ENCODE results near the gene MICAL3. TPM values are rescaled to one million over a fixed set of nuclear protein-coding genes. Genes with fewer than 3 reads are reported as not detected.

The MICAL3 gene
- total RNA-seq, 4 donors from 2014 or later: 15.8 to 45.4 (median 31.6) TPM

DNA sequence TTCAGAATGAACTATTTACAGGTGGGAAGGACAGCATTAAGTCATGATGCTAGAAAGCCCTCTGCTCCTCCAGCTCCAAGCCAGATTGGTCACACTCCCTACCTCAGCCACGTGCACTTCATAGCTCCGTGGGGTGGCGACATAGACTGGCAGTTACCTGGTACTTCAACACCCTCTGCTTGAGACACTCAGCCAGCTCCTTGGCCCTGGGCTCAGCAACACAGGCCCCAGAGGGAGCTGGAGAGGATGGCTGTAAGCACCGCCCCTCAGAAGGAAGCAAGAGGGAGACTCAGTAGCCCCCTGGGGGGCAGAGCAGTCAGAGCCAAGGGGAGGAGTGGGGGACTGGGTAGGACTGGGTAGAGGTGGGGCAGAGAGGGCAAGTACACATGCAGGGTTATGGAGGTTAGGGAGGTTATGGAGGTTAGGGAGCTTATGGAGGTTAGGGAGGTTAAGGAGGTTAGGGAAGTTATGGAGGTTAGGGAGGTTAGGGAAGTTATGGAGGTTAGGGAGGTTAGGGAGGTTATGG lies 148.0 kb downstream of the MICAL3 start:
- no peak for TF ChIP-seq CTCF (IDR thresholded peaks at IDR 0.05; ENCODE audit: low read depth)

DNA sequence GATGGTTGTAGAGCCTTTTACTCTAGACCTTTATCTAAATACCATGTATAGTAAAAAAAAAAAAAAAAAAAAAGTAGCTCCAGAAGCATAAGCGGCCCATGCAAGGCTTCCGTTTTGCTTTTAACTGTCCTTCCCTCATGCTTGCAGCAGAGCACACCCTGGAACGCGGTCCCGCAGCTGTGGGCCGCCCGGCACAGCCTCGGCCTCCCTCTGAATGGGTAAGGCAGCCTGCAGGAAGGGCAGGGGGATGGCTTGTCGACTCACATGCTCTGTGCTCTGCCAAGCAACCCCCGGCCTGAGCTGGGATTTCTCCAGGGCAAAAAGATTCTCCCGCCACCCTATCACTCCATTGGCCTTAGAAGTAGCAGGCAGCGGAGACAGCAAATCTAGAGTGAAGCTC lies 148.7 kb downstream of the MICAL3 start:
- TF ChIP-seq CTCF (IDR thresholded peaks at IDR 0.05; ENCODE audit: low read depth): no peak

DNA sequence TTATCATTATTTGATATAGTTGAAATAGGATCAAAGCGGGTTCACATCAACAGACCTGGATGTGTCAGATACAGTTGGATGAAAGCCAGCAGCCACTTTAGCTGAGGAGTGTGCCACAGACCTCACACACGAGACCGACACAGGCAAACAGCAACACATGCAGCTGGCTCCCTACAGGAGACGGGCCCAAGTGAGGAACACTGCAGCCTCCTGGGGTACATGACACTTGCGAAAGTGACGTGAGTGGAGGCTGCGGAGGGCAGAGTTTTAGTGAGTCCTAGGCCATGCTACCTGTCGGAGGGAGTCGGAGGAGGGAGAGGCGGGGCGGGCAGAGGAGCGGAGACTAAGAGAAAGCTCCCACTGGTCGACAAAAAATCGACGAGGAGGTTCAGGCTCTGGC lies 149.2 kb downstream of the MICAL3 start:
- no peak for TF ChIP-seq CTCF (IDR thresholded peaks at IDR 0.05; ENCODE audit: low read depth)

DNA sequence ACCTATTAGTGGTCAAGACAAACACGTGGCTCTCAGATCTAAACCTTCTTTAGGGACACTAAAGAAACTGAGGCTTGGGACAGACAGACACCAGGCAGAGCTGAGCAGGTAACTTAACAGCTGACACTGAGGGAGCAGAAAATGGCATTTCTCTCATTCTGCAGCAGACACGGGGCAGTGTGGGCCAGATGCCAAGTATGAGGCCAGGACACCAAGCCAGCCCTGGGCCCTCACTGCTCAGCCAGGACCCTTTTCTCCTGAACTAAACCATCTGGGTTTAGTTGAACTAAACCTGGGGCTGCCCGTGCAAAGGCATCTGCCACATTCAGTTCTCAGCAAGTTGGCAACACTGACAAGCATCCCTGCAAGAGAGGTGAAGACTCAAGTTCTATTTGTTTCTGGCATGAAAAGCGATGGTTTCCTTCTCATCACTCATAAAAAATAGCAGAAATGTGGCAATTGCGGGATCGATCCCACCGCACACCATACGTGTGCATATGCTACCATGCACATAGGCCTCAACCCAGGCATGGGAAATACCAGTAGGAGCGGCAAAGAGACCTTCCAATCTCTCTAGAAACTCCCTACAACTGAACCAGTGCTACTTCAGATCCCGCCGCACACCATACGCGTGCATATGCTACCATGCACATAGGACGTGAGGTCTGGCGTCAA lies 150.0 kb downstream of the MICAL3 start:
- no peak for TF ChIP-seq CTCF (IDR thresholded peaks at IDR 0.05; ENCODE audit: low read depth)

DNA sequence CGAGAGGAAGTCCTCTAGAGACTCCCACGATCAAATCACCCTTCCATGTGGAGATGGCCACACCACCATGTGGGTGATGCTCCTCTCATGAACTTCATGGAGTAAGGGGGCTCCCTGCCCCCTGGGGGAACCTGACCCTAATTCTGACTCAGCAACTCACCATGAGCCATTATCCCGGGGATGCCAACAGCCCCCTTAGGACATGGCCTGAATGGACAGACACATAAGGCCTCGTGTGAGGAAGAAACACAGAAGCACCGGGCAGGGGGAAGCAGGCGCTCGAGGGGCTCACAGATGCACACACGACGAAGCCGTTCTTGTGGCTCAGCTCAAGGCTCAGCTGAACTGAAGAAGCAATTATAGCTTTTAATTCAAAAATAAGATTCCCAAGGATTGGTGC lies 150.6 kb downstream of the MICAL3 start:
- TF ChIP-seq CTCF (IDR thresholded peaks at IDR 0.05; ENCODE audit: low read depth): no peak

DNA sequence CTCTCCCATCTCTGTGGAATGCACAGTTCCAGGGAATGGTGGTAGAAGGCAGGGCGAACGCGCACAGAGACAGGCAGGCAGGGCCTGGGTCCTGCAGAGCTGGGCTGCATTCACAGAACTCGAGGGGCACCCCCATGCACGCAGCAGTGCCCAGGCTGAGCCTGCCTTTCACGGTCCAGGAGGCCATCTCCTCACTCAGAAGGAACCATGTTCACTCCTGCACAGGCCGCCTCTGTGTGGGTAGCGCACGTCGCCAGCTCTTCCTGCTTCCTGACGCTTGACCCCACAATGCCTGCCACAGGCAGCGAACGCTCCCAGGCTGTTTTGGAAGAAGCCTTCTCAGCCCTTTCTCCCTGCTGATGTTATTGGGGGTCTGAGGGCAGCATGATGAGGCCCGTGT lies 151.2 kb downstream of the MICAL3 start:
- no peak for TF ChIP-seq CTCF (IDR thresholded peaks at IDR 0.05; ENCODE audit: low read depth)

DNA sequence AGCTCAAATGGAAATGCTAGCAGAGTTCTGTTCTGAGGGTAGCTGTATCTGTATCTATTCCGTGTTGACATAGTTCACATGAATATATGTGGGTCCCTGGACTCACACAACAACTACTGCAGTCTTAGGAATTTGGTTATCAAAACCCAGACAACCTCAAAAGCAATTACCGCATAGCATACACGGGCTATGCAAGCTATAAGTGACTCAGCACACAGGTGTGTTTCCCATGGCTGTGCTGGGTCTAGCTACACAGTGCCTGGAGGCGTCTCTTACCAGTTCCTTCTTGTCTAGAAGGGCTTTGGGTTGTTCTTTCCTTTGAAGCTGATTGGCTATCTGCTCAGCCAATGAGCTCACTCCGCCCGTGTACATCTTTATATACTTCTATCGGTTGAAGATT lies 151.9 kb downstream of the MICAL3 start:
- TF ChIP-seq CTCF (IDR thresholded peaks at IDR 0.05; ENCODE audit: low read depth): no peak

Data from subcutaneous adipose tissue (tissue), 4 donors.